Erythroblast (primary cell): ENCODE data around the gene PCNT.

Experiments
- GATA1 ChIP-seq: IDR thresholded peaks from 2 replicates; pipeline ENCODE4 v1.6.1; 2011; ENCODE audit warnings: low read depth, mild to moderate bottlenecking, control low read depth, low read length, moderate library complexity
- POLR2A ChIP-seq: IDR thresholded peaks from 2 replicates; pipeline ENCODE4 v1.6.1; 2011; ENCODE audit warnings: mild to moderate bottlenecking, low read length

DNA sequence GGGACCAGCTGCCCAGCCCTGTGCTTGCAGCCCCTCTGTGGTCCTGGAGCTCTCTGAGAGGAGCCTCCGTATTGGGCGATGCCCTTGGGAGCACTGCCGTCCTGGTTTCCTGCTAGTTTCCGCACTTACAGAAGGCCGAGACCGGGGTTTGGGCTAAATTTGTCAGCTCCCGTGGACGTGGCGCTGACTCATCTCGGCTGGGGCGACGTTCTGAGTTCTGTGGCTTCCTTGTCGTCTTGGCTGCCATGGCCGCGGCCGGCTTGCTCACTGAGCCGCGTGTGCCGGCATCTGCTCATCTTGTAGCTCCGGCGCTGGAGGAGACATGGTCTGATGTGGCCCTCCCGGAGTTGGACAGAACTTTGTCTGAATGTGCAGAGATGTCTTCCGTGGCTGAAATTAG lies 64.9 kb downstream of the PCNT start:
- no peak for TF ChIP-seq POLR2A
- no peak for TF ChIP-seq GATA1
